Endothelial cell of umbilical vein (primary cell): ENCODE data around the gene ZBTB44. TPM values are rescaled to one million over a fixed set of nuclear protein-coding genes. Genes with fewer than 3 reads are reported as not detected.

Experiments used
- BruUV-seq: library from RNA; stranded (reverse); fragments of 400-500 nt; replicated peaks from 2 replicates; lab custom pipeline; 2021; lab: Mats Ljungman, UMichigan
- CTCF ChIA-PET: fragments of 300-600, 350-600 bp; sonication (Branson Sonifier 250); formaldehyde crosslinking; loops from one replicate; lab custom pipeline; 2021; ENCODE audit warnings: antibody characterized with exemption, inconsistent platforms; lab: Charles Lee
- POLR2A ChIA-PET: fragments of 300-600, 350-600 bp; sonication (Branson Sonifier 250); formaldehyde crosslinking; loops from one replicate; lab custom pipeline; 2021; ENCODE audit warnings: antibody characterized with exemption, inconsistent platforms; lab: Charles Lee
- DNase-seq: peaks from one replicate; pipeline ENCODE4 v3.0.0-alpha.2; 2011; ENCODE audit warnings: low read depth, low spot score
- FAIRE-seq: peaks from 2 replicates; lab custom pipeline; 2011; peaks lifted over from hg19 to GRCh38; lab: Jason Lieb, UNC
- H2AFZ ChIP-seq: 2 replicates; pipeline ENCODE4 v1.6.0; 2012; ENCODE audit warnings: low read depth, low read length, control low read depth, inconsistent platforms
- H3K27ac ChIP-seq: 2 replicates; pipeline ENCODE4 v1.5.1; 2011; ENCODE audit warnings: low read depth, mild to moderate bottlenecking, control low read depth, low read length, moderate library complexity; ENCODE audit not compliant: insufficient read depth
- H3K27me3 ChIP-seq, 2 experiments: 2 replicates each; pipeline versions ENCODE4 v1.6.0 to v1.6.1; 2011; ENCODE audit warnings: low read length in 2 of 2, mixed read lengths in 1 of 2; ENCODE audit not compliant: control insufficient read depth in 2 of 2, insufficient read depth in 2 of 2
- H3K36me3 ChIP-seq, 2 experiments: 2 replicates in 1 of 2; 3 replicates in 1 of 2; pipeline ENCODE4 v1.5.1; 2011; ENCODE audit warnings: low read length in 2 of 2, mild to moderate bottlenecking in 1 of 2, moderate library complexity in 1 of 2; ENCODE audit not compliant: control insufficient read depth in 2 of 2, insufficient read depth in 2 of 2; ENCODE audit errors: extremely low read depth in 1 of 2
- H3K4me1 ChIP-seq: 3 replicates; pipeline ENCODE4 v1.5.1; 2011; ENCODE audit warnings: mild to moderate bottlenecking, low read length; ENCODE audit not compliant: control insufficient read depth, insufficient read depth; ENCODE audit errors: extremely low read depth
- H3K4me2 ChIP-seq: 2 replicates; pipeline ENCODE4 v1.6.1; 2011; ENCODE audit warnings: low read length, control low read depth, mixed read lengths; ENCODE audit not compliant: insufficient read depth
- H3K4me3 ChIP-seq, 3 experiments: fragments of 200-600 bp in 1 of 3; sonication (generic), shearing (Covaris generic) in 1 of 3; replicated peaks in 1 of 3; 2 replicates each; pipeline ENCODE4 v1.5.1; 2011 to 2016; ENCODE audit warnings: control low read depth in 3 of 3, low read length in 3 of 3, mild to moderate bottlenecking in 2 of 3, inconsistent platforms in 1 of 3, low read depth in 1 of 3, moderate library complexity in 1 of 3; ENCODE audit not compliant: insufficient read depth in 1 of 3
- H3K79me2 ChIP-seq: 2 replicates; pipeline ENCODE4 v1.6.0; 2012; ENCODE audit warnings: low read length, inconsistent platforms; ENCODE audit not compliant: control insufficient read depth, insufficient read depth
- H3K9ac ChIP-seq: replicated peaks from 2 replicates; pipeline ENCODE3; 2011; ENCODE audit warnings: low read length, control low read depth; ENCODE audit not compliant: insufficient read depth; ENCODE audit errors: extremely low read depth
- H3K9me1 ChIP-seq: replicated peaks from 3 replicates; pipeline ENCODE4 v1.6.0; 2011; ENCODE audit warnings: mild to moderate bottlenecking, low read length; ENCODE audit not compliant: control insufficient read depth, insufficient read depth; ENCODE audit errors: extremely low read depth
- H3K9me3 ChIP-seq: replicated peaks from 2 replicates; pipeline ENCODE4 v1.5.1; 2012; ENCODE audit warnings: low read length, inconsistent platforms; ENCODE audit not compliant: control insufficient read depth, insufficient read depth
- H4K20me1 ChIP-seq: replicated peaks from 2 replicates; pipeline ENCODE3; 2011; ENCODE audit warnings: mild to moderate bottlenecking, low read length; ENCODE audit not compliant: control insufficient read depth, insufficient read depth; ENCODE audit errors: extremely low read depth
- CTCF ChIP-seq, 2 donors: IDR thresholded peaks; 1 replicate in 1 of 2; 2 replicates in 1 of 2; pipeline ENCODE4 v1.5.1; 2011; ENCODE audit warnings: low read length in 2 of 2, mild to moderate bottlenecking in 2 of 2, moderate library complexity in 2 of 2, control low read depth in 1 of 2, inconsistent platforms in 1 of 2, low read depth in 1 of 2; ENCODE audit not compliant: insufficient read depth in 1 of 2; ENCODE audit errors: extremely low read depth in 1 of 2
- EZH2 ChIP-seq: IDR thresholded peaks from 2 replicates; pipeline ENCODE4 v1.6.1; 2012; ENCODE audit warnings: borderline replicate concordance, low read depth, mild to moderate bottlenecking, moderate library complexity, low read length, inconsistent platforms; ENCODE audit not compliant: severe bottlenecking
- FOS ChIP-seq: IDR thresholded peaks from 2 replicates; pipeline ENCODE4 v1.6.1; 2011; ENCODE audit warnings: mild to moderate bottlenecking, low read length, moderate library complexity, borderline replicate concordance; ENCODE audit not compliant: insufficient read depth
- GATA2 ChIP-seq: IDR thresholded peaks from 2 replicates; pipeline ENCODE4 v1.7.0; 2011; ENCODE audit warnings: low read depth, mild to moderate bottlenecking, moderate library complexity, mixed read lengths, low read length; ENCODE audit not compliant: insufficient read length, insufficient read depth
- JUN ChIP-seq: IDR thresholded peaks from 2 replicates; pipeline ENCODE4 v1.6.1; 2011; ENCODE audit warnings: borderline replicate concordance, low read depth; ENCODE audit not compliant: insufficient read length, insufficient read depth
- MAX ChIP-seq: IDR thresholded peaks from 2 replicates; pipeline ENCODE4 v1.6.1; 2011; ENCODE audit not compliant: insufficient read depth, insufficient read length
- MYC ChIP-seq: IDR thresholded peaks from one replicate; pipeline ENCODE4 v1.6.1; 2011; ENCODE audit warnings: mild to moderate bottlenecking, low read depth, low read length
- POLR2A ChIP-seq: IDR thresholded peaks from 2 replicates; pipeline ENCODE4 v1.6.1; 2012; ENCODE audit warnings: low read depth, mild to moderate bottlenecking, control low read depth, low read length
- POLR2AphosphoS5 ChIP-seq: IDR thresholded peaks from 2 replicates; pipeline ENCODE4 v1.6.1; 2012; ENCODE audit warnings: low read depth, mild to moderate bottlenecking, control low read depth, low read length, moderate library complexity; ENCODE audit not compliant: insufficient read depth
- dilution Hi-C: fragments of 300-500 bp; cut with MboI; formaldehyde crosslinking; loops from one replicate; pipeline ENCODE4 v1.15.0; 2019; ENCODE audit warnings: low sequenced_read_pairs; ENCODE audit not compliant: extremely low pct_ligation_motif_present
- intact Hi-C: fragments of 100-400 bp; cut with micrococcal nuclease; formaldehyde crosslinking; loops from one replicate; pipeline ENCODE4 v1.10.0; 2022
- polyA plus RNA-seq, 4 experiments: library from polyadenylated mRNA; depleted of rRNA in 3 of 4; stranded (reverse) in 3 of 4; unstranded in 1 of 4; fragments of >200 nt; gene quantifications; 2 replicates each; pipeline versions ENCODE4 v1.2.1 to v1.2.3, GENCODE V29; 2011 to 2012; ENCODE audit warnings: missing spikeins in 1 of 4
- total RNA-seq: library from RNA; stranded (reverse); gene quantifications from 2 replicates; pipeline ENCODE4 v1.2.3, GENCODE V29; 2021

Gene ZBTB44
- total and polyA plus RNA-seq, 2 donors (not counting 3 experiments of a cell fraction or from before 2014, with no cell fraction given) = 8.7 to 24.4 TPM

- no peaks in the 10 kb centered on the region for H3K4me1 ChIP-seq
- no peak overlapping the region for H3K4me3 ChIP-seq
- H3K4me2 ChIP-seq = no peak overlapping the region
- BruUV-seq = no TSS peak
- dilution Hi-C loops (no loop called here), intact Hi-C loops (no loop called here)
- H3K27me3 ChIP-seq = no peaks in the 10 kb centered on the region
- no peaks in the 10 kb centered on the region for H3K9me3 ChIP-seq
- no peaks in the 10 kb centered on the region for H3K36me3 ChIP-seq
- FAIRE-seq (no peak), DNase-seq (no peak)
- CTCF ChIA-PET = interaction anchor here (0.8 to 1.3 kb wide), 3 partner anchors 9 to 13 kb away, joined by 3 to 9 read pairs (median 3); no protein-coding TSS in a partner anchor
- no peaks in the 10 kb centered on the region for H3K79me2 ChIP-seq
- TF ChIP-seq EZH2 (no peak), POLR2A (no peak), FOS (no peak), MYC (no peak), CTCF (IDR thresholded peaks at IDR 0.05; ENCODE audit: extremely low read depth in 1 of 2, insufficient read depth in 1 of 2, low read depth in 1 of 2, low read length in 2 of 2) (no peak), GATA2 (no peak), MAX (no peak), JUN (no peak), POLR2AphosphoS5 (no peak)
- H3K9ac ChIP-seq = no peak overlapping the region
- POLR2A ChIA-PET = interaction anchor here (0.6 kb wide), 1 partner anchor 196 kb away, joined by 4 read pairs; no protein-coding TSS in a partner anchor
- H3K9me1 ChIP-seq = no peaks in the 10 kb centered on the region
- H4K20me1 ChIP-seq = no peaks in the 10 kb centered on the region
- no peak overlapping the region for H2AFZ ChIP-seq
- no peak overlapping the region for H3K27ac ChIP-seq
Observed at GRCh38 chr11:130202818-130203689, 111.7 kb downstream of the ZBTB44 start.
